ENCODE measurements around the gene CDKAL1.

DNA sequence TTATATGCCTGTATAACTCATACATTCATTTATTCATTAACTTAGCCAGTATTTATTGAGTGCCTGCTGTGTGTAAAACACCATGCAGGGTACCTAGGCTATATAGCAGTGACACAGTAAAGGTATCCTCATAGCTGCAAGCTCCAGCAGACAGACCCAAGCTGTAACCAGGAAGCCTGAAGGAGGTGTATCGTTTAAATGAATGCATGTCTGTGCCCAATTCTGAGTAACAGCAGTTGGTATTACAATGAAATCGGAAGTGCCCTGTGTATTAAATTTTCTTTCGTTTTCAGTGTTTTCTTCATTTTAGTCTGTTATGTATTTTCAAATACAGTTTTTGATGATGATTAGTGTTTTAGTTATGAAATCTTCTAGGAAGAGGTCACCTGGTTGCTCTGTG is 573.5 kb downstream of the CDKAL1 start:
- TF ChIP-seq EGR1 (IDR thresholded peaks at IDR 0.05; ENCODE audit: borderline replicate concordance in 1 of 2, low read depth in 2 of 2, low read length in 2 of 2) = no peak
- TF ChIP-seq FOXM1 (IDR thresholded peaks at IDR 0.05; ENCODE audit: low read depth, low read length) = no peak
- TF ChIP-seq ESRRA (IDR thresholded peaks at IDR 0.05; ENCODE audit: low read length) = no peak
- TF ChIP-seq, protein P1, sequence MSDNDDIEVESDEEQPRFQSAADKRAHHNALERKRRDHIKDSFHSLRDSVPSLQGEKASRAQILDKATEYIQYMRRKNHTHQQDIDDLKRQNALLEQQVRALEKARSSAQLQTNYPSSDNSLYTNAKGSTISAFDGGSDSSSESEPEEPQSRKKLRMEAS (IDR thresholded peaks at IDR 0.05; ENCODE audit: low read depth, low read length) = no peak
- TF ChIP-seq TARDBP (IDR thresholded peaks at IDR 0.05; ENCODE audit: borderline replicate concordance) = no peak
- TF ChIP-seq, protein P2, sequence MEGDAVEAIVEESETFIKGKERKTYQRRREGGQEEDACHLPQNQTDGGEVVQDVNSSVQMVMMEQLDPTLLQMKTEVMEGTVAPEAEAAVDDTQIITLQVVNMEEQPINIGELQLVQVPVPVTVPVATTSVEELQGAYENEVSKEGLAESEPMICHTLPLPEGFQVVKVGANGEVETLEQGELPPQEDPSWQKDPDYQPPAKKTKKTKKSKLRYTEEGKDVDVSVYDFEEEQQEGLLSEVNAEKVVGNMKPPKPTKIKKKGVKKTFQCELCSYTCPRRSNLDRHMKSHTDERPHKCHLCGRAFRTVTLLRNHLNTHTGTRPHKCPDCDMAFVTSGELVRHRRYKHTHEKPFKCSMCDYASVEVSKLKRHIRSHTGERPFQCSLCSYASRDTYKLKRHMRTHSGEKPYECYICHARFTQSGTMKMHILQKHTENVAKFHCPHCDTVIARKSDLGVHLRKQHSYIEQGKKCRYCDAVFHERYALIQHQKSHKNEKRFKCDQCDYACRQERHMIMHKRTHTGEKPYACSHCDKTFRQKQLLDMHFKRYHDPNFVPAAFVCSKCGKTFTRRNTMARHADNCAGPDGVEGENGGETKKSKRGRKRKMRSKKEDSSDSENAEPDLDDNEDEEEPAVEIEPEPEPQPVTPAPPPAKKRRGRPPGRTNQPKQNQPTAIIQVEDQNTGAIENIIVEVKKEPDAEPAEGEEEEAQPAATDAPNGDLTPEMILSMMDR (IDR thresholded peaks at IDR 0.05 in 2 of 3, conservative IDR thresholded peaks at IDR 0.05 in 1 of 3; ENCODE audit: control insufficient read depth in 2 of 3, extremely low read depth in 1 of 3, insufficient read depth in 1 of 3, low read depth in 3 of 3, low read length in 3 of 3) = no peak
- no peak for TF ChIP-seq TBL1XR1 (IDR thresholded peaks at IDR 0.05; ENCODE audit: low read depth, low read length)
- no peak for TF ChIP-seq KAT2A (conservative IDR thresholded peaks at IDR 0.05; ENCODE audit: control insufficient read depth, low read depth, low read length)
